K562 (cell line): ENCODE data around the gene ZNF2. TPM values are rescaled to one million over a fixed set of nuclear protein-coding genes. Genes with fewer than 3 reads are reported as not detected.

ENCODE experiments used
- RREB1 ChIP-seq: fragments of 250-450 bp; sonication (Bioruptor Pico); IDR thresholded peaks from 2 replicates; pipeline ENCODE4 v1.4.0; 2020
- polyA plus RNA-seq, 8 experiments: library from polyadenylated mRNA; depleted of rRNA in 4 of 8; stranded (reverse) in 5 of 8; unstranded in 3 of 8; fragments of >200 nt; fragmentation: Nextera tagmentation in 2 of 8; fragmentation: Illumina TruSeq in 1 of 8; extraction: Ambion mirVana in 2 of 8; extraction: Trizol in 1 of 8; gene quantifications; 2 replicates each; pipeline versions ENCODE4 v1.2.1 to v1.2.3, GENCODE V29; 2011 to 2014; ENCODE audit warnings: inconsistent platforms in 1 of 8, missing spikeins in 1 of 8
- total RNA-seq, 7 experiments: library from RNA; depleted of rRNA in 6 of 7; stranded (reverse); fragments of >200 nt in 6 of 7; fragmentation: Illumina TruSeq in 2 of 7; extraction: Trizol in 2 of 7; gene quantifications; 2 replicates each; pipeline versions ENCODE4 v1.2.1 to v1.2.3, GENCODE V29; 2011 to 2021; ENCODE audit warnings: low replicate concordance in 1 of 7

Gene ZNF2
- total and polyA plus RNA-seq, 9 of the 15 experiments (the other 6 are each of a cell fraction or from before 2014, with no cell fraction given): 1.6 to 4.5 (median 3.4) TPM

- TF ChIP-seq RREB1 (CRISPR knock-in tag): no peak
- TF ChIP-seq, all 486 proteins: peak for 0
Measured at GRCh38 chr2:95232232-95232631, 66.6 kb downstream of the ZNF2 start (continued).

Other genes with a start within 250 kb of the ZNF2 start
- not detected in 2 replicates for gene MAL, start 140.1 kb upstream of the ZNF2 start, total RNA-seq (2014; rRNA removed)
- not detected in 2 replicates for gene MAL, start 140.1 kb upstream of the ZNF2 start, total RNA-seq (2014; rRNA removed; fragmentation: Illumina TruSeq; extraction: Trizol)
- gene MAL, start 140.1 kb upstream of the ZNF2 start, total RNA-seq (2015; rRNA removed; fragmentation: Illumina TruSeq; extraction: Trizol): not detected in 2 replicates
- gene MAL, start 140.1 kb upstream of the ZNF2 start, total RNA-seq (2021): not detected in 2 replicates
- gene MAL, start 140.1 kb upstream of the ZNF2 start, polyA plus RNA-seq (2011; rRNA removed): not detected in 2 replicates
- not detected in 2 replicates for gene MAL, start 140.1 kb upstream of the ZNF2 start, polyA plus RNA-seq (2014; fragmentation: Illumina TruSeq; extraction: Trizol)
- not detected for gene MAL, start 140.1 kb upstream of the ZNF2 start, polyA plus RNA-seq (2014; fragmentation: Nextera tagmentation; extraction: Ambion mirVana)
- gene MAL, start 140.1 kb upstream of the ZNF2 start, polyA plus RNA-seq (2014; rRNA removed): not detected in 2 replicates
- 147 and 148 TPM in 2 replicates for gene MRPS5, start 44.0 kb upstream of the ZNF2 start, total RNA-seq (2014; rRNA removed)
- 110 and 115 TPM in 2 replicates for gene MRPS5, start 44.0 kb upstream of the ZNF2 start, total RNA-seq (2014; rRNA removed; fragmentation: Illumina TruSeq; extraction: Trizol)
- 121 and 129 TPM in 2 replicates for gene MRPS5, start 44.0 kb upstream of the ZNF2 start, total RNA-seq (2015; rRNA removed; fragmentation: Illumina TruSeq; extraction: Trizol)
- 90.7 and 92.1 TPM in 2 replicates for gene MRPS5, start 44.0 kb upstream of the ZNF2 start, total RNA-seq (2021)
- 87.7 and 115 TPM in 2 replicates for gene MRPS5, start 44.0 kb upstream of the ZNF2 start, polyA plus RNA-seq (2011; rRNA removed)
- gene MRPS5, start 44.0 kb upstream of the ZNF2 start, polyA plus RNA-seq (2014; fragmentation: Illumina TruSeq; extraction: Trizol): 113 and 150 TPM in 2 replicates
- 100 to 1,000 TPM in 1 of 2 experiments, 10 to 100 TPM in 1; 85.0 to 118 TPM for gene MRPS5, start 44.0 kb upstream of the ZNF2 start, polyA plus RNA-seq (2014; fragmentation: Nextera tagmentation; extraction: Ambion mirVana)
- 162 and 170 TPM in 2 replicates for gene MRPS5, start 44.0 kb upstream of the ZNF2 start, polyA plus RNA-seq (2014; rRNA removed)
- 7.5 and 8.7 TPM in 2 replicates for gene ZNF514, start 6.0 kb upstream of the ZNF2 start, total RNA-seq (2014; rRNA removed)
- gene ZNF514, start 6.0 kb upstream of the ZNF2 start, total RNA-seq (2014; rRNA removed; fragmentation: Illumina TruSeq; extraction: Trizol): 11.2 and 11.9 TPM in 2 replicates
- gene ZNF514, start 6.0 kb upstream of the ZNF2 start, total RNA-seq (2015; rRNA removed; fragmentation: Illumina TruSeq; extraction: Trizol): 11.2 and 11.4 TPM in 2 replicates
- 13.8 and 15.5 TPM in 2 replicates for gene ZNF514, start 6.0 kb upstream of the ZNF2 start, total RNA-seq (2021)
- gene ZNF514, start 6.0 kb upstream of the ZNF2 start, polyA plus RNA-seq (2011; rRNA removed): 17.7 and 21.9 TPM in 2 replicates
- gene ZNF514, start 6.0 kb upstream of the ZNF2 start, polyA plus RNA-seq (2014; fragmentation: Illumina TruSeq; extraction: Trizol): 11.2 and 11.7 TPM in 2 replicates
- gene ZNF514, start 6.0 kb upstream of the ZNF2 start, polyA plus RNA-seq (2014; fragmentation: Nextera tagmentation; extraction: Ambion mirVana): 10 to 100 TPM; 10.0 to 11.0 TPM
- gene ZNF514, start 6.0 kb upstream of the ZNF2 start, polyA plus RNA-seq (2014; rRNA removed): 13.0 and 14.7 TPM in 2 replicates
- gene ZNF892, start 41.7 kb downstream of the ZNF2 start, total RNA-seq (2014; rRNA removed): 0.08 TPM in 1 of 2 replicates, not detected in the other
- 0.07 and 0.10 TPM in 2 replicates for gene ZNF892, start 41.7 kb downstream of the ZNF2 start, total RNA-seq (2014; rRNA removed; fragmentation: Illumina TruSeq; extraction: Trizol)
- not detected in 2 replicates for gene ZNF892, start 41.7 kb downstream of the ZNF2 start, total RNA-seq (2015; rRNA removed; fragmentation: Illumina TruSeq; extraction: Trizol)
- 0.13 and 0.29 TPM in 2 replicates for gene ZNF892, start 41.7 kb downstream of the ZNF2 start, total RNA-seq (2021)
- not detected in 2 replicates for gene ZNF892, start 41.7 kb downstream of the ZNF2 start, polyA plus RNA-seq (2011; rRNA removed)
- gene ZNF892, start 41.7 kb downstream of the ZNF2 start, polyA plus RNA-seq (2014; fragmentation: Illumina TruSeq; extraction: Trizol): not detected in 2 replicates
- not detected for gene ZNF892, start 41.7 kb downstream of the ZNF2 start, polyA plus RNA-seq (2014; fragmentation: Nextera tagmentation; extraction: Ambion mirVana)
- gene ZNF892, start 41.7 kb downstream of the ZNF2 start, polyA plus RNA-seq (2014; rRNA removed): 0.09 TPM in 1 of 2 replicates, not detected in the other
- gene PROM2, start 108.6 kb downstream of the ZNF2 start, total RNA-seq (2014; rRNA removed): not detected in 2 replicates
- gene PROM2, start 108.6 kb downstream of the ZNF2 start, total RNA-seq (2014; rRNA removed; fragmentation: Illumina TruSeq; extraction: Trizol): not detected in 2 replicates
- not detected in 2 replicates for gene PROM2, start 108.6 kb downstream of the ZNF2 start, total RNA-seq (2015; rRNA removed; fragmentation: Illumina TruSeq; extraction: Trizol)
- 0.07 TPM in 1 of 2 replicates, not detected in the other for gene PROM2, start 108.6 kb downstream of the ZNF2 start, total RNA-seq (2021)
- gene PROM2, start 108.6 kb downstream of the ZNF2 start, polyA plus RNA-seq (2011; rRNA removed): not detected in 2 replicates
- gene PROM2, start 108.6 kb downstream of the ZNF2 start, polyA plus RNA-seq (2014; fragmentation: Illumina TruSeq; extraction: Trizol): not detected in 2 replicates
- gene PROM2, start 108.6 kb downstream of the ZNF2 start, polyA plus RNA-seq (2014; fragmentation: Nextera tagmentation; extraction: Ambion mirVana): not detected
- not detected in 2 replicates for gene PROM2, start 108.6 kb downstream of the ZNF2 start, polyA plus RNA-seq (2014; rRNA removed)
- not detected in 2 replicates for gene KCNIP3, start 131.5 kb downstream of the ZNF2 start, total RNA-seq (2014; rRNA removed)
- gene KCNIP3, start 131.5 kb downstream of the ZNF2 start, total RNA-seq (2014; rRNA removed; fragmentation: Illumina TruSeq; extraction: Trizol): not detected in 2 replicates
- gene KCNIP3, start 131.5 kb downstream of the ZNF2 start, total RNA-seq (2015; rRNA removed; fragmentation: Illumina TruSeq; extraction: Trizol): not detected in 2 replicates
- gene KCNIP3, start 131.5 kb downstream of the ZNF2 start, total RNA-seq (2021): 0.04 TPM in 1 of 2 replicates, not detected in the other
- gene KCNIP3, start 131.5 kb downstream of the ZNF2 start, polyA plus RNA-seq (2011; rRNA removed): not detected in 2 replicates
- not detected in 2 replicates for gene KCNIP3, start 131.5 kb downstream of the ZNF2 start, polyA plus RNA-seq (2014; fragmentation: Illumina TruSeq; extraction: Trizol)
- not detected for gene KCNIP3, start 131.5 kb downstream of the ZNF2 start, polyA plus RNA-seq (2014; fragmentation: Nextera tagmentation; extraction: Ambion mirVana)
- not detected in 2 replicates for gene KCNIP3, start 131.5 kb downstream of the ZNF2 start, polyA plus RNA-seq (2014; rRNA removed)
- gene FAHD2A, start 236.9 kb downstream of the ZNF2 start, total RNA-seq (2014; rRNA removed): 31.8 and 40.7 TPM in 2 replicates
- gene FAHD2A, start 236.9 kb downstream of the ZNF2 start, total RNA-seq (2014; rRNA removed; fragmentation: Illumina TruSeq; extraction: Trizol): 22.4 and 30.3 TPM in 2 replicates
- gene FAHD2A, start 236.9 kb downstream of the ZNF2 start, total RNA-seq (2015; rRNA removed; fragmentation: Illumina TruSeq; extraction: Trizol): 28.4 and 29.2 TPM in 2 replicates
- gene FAHD2A, start 236.9 kb downstream of the ZNF2 start, total RNA-seq (2021): 36.6 and 37.5 TPM in 2 replicates
- 41.0 and 53.4 TPM in 2 replicates for gene FAHD2A, start 236.9 kb downstream of the ZNF2 start, polyA plus RNA-seq (2011; rRNA removed)
- gene FAHD2A, start 236.9 kb downstream of the ZNF2 start, polyA plus RNA-seq (2014; fragmentation: Illumina TruSeq; extraction: Trizol): 34.8 and 35.9 TPM in 2 replicates
- gene FAHD2A, start 236.9 kb downstream of the ZNF2 start, polyA plus RNA-seq (2014; fragmentation: Nextera tagmentation; extraction: Ambion mirVana): 10 to 100 TPM; 13.8 to 21.0 TPM
- gene FAHD2A, start 236.9 kb downstream of the ZNF2 start, polyA plus RNA-seq (2014; rRNA removed): 30.4 and 38.3 TPM in 2 replicates